GM12878 (cell line): ENCODE measurements around the gene NDUFA13. TPM values are rescaled to one million over a fixed set of nuclear protein-coding genes. Genes with fewer than 3 reads are reported as not detected.

ENCODE experiments used
- ATAC-seq: fragments of 200-7000 bp; cut with Tn5 transposase; 3 replicates; pipeline ENCODE4 v1.9.1; 2020; ENCODE audit warnings: mild to moderate bottlenecking, moderate library complexity
- BruUV-seq: library from RNA; stranded (reverse); fragments of 400-500 nt; replicated peaks from 2 replicates; lab custom pipeline; 2021; lab: Mats Ljungman, UMichigan
- CTCF ChIA-PET: fragments of 300-600 bp; sonication (Branson Sonifier 250); formaldehyde crosslinking; extraction: SDS; loops from one replicate; lab custom pipeline; 2021; ENCODE audit warnings: inconsistent platforms; lab: Yijun Ruan, JAX
- POLR2A ChIA-PET: fragments of 350-600 bp; formaldehyde crosslinking; extraction: SDS; loops from one replicate; lab custom pipeline; 2021; ENCODE audit warnings: inconsistent platforms; lab: Charles Lee
- RAD21 ChIA-PET: fragments of 300-600 bp; sonication (Branson Sonifier 250); formaldehyde crosslinking; loops from one replicate; lab custom pipeline; 2023; ENCODE audit warnings: antibody characterized with exemption; ENCODE audit not compliant: unreplicated experiment; lab: Charles Lee
- SMC1A ChIA-PET: fragments of 300-600 bp; sonication (Branson Sonifier 250); formaldehyde crosslinking; loops from one replicate; lab custom pipeline; 2023; ENCODE audit not compliant: unreplicated experiment, uncharacterized antibody; lab: Charles Lee
- DNase-seq: peaks from one replicate; pipeline ENCODE4 v3.0.0-alpha.2; 2011; ENCODE audit warnings: low read depth, low spot score
- FAIRE-seq: peaks from 3 replicates; lab custom pipeline; 2011; peaks lifted over from hg19 to GRCh38; lab: Jason Lieb, UNC
- H2AFZ ChIP-seq: 2 replicates; pipeline ENCODE4 v1.6.0; 2011; ENCODE audit warnings: low read depth, low read length, control low read depth; ENCODE audit not compliant: control insufficient read depth
- H3K27ac ChIP-seq: 2 replicates; pipeline ENCODE4 v1.5.1; 2011; ENCODE audit warnings: control low read depth; ENCODE audit not compliant: control insufficient read depth, insufficient read depth
- H3K27me3 ChIP-seq, 2 experiments: replicated peaks in 1 of 2; 2 replicates each; pipeline versions ENCODE4 v1.6.0 to v1.6.1; 2011; ENCODE audit warnings: low read length in 1 of 2; ENCODE audit not compliant: control insufficient read depth in 2 of 2, insufficient read depth in 2 of 2
- H3K36me3 ChIP-seq, 2 experiments: 2 replicates each; pipeline ENCODE4 v1.5.1; 2011; ENCODE audit warnings: low read length in 1 of 2; ENCODE audit not compliant: control insufficient read depth in 2 of 2, insufficient read depth in 2 of 2
- H3K4me1 ChIP-seq: 2 replicates; pipeline ENCODE4 v1.6.1; 2011; ENCODE audit warnings: mild to moderate bottlenecking, low read length, moderate library complexity, mixed read lengths; ENCODE audit not compliant: control insufficient read depth, insufficient read depth
- H3K4me2 ChIP-seq: 2 replicates; pipeline ENCODE4 v1.6.0; 2011; ENCODE audit warnings: control low read depth; ENCODE audit not compliant: control insufficient read depth, insufficient read depth
- H3K4me3 ChIP-seq: fragments of 200-600 bp; sonication (generic); 2 replicates; pipeline ENCODE4 v1.5.1; 2016
- H3K79me2 ChIP-seq: 2 replicates; pipeline ENCODE4 v1.6.0; 2011; ENCODE audit warnings: low read length; ENCODE audit not compliant: control insufficient read depth, insufficient read depth
- H3K9ac ChIP-seq: 2 replicates; pipeline ENCODE4 v1.8.0; 2011; ENCODE audit warnings: low read length, control low read depth, mixed read lengths; ENCODE audit not compliant: control insufficient read depth, insufficient read depth
- H3K9me3 ChIP-seq: replicated peaks from 3 replicates; pipeline ENCODE4 v1.5.1; 2011; ENCODE audit warnings: mild to moderate bottlenecking, low read length; ENCODE audit not compliant: control insufficient read depth, insufficient read depth
- H4K20me1 ChIP-seq: 2 replicates; pipeline ENCODE4 v1.6.0; 2011; ENCODE audit not compliant: control insufficient read depth, insufficient read depth
- CBFB ChIP-seq: IDR thresholded peaks from 2 replicates; pipeline ENCODE4 v1.6.1; 2016; ENCODE audit warnings: antibody characterized with exemption, low read depth
- CEBPZ ChIP-seq: fragments of 150-350 bp; IDR thresholded peaks from 2 replicates; pipeline ENCODE4 v1.6.1; 2016; ENCODE audit warnings: low read depth, low read length
- ETV6 ChIP-seq, 2 experiments: fragments of 450-650 bp in 1 of 2; IDR thresholded peaks in 1 of 2; conservative IDR thresholded peaks in 1 of 2; 2 replicates each; pipeline ENCODE4 v1.6.1; 2014; ENCODE audit warnings: antibody characterized with exemption in 1 of 2, borderline replicate concordance in 1 of 2, low read depth in 1 of 2, mild to moderate bottlenecking in 1 of 2, moderate library complexity in 1 of 2
- JUNB ChIP-seq: IDR thresholded peaks from 2 replicates; pipeline ENCODE4 v1.6.1; 2016; ENCODE audit warnings: antibody characterized with exemption, mild to moderate bottlenecking
- KDM1A ChIP-seq: fragments of 200-600 bp; sonication (generic); IDR thresholded peaks from 2 replicates; pipeline ENCODE4 v1.6.1; 2016; ENCODE audit warnings: borderline replicate concordance
- NFXL1 ChIP-seq: fragments of 450-650 bp; IDR thresholded peaks from 2 replicates; pipeline ENCODE4 v1.6.1; 2017; ENCODE audit warnings: antibody characterized with exemption, mild to moderate bottlenecking, borderline replicate concordance
- NKRF ChIP-seq: fragments of 450-650 bp; conservative IDR thresholded peaks from 2 replicates; pipeline ENCODE4 v1.6.1; 2017; ENCODE audit warnings: mild to moderate bottlenecking, moderate library complexity
- SMAD5 ChIP-seq: IDR thresholded peaks from 2 replicates; pipeline ENCODE4 v1.6.1; 2016; ENCODE audit warnings: antibody characterized with exemption, low read depth
- YY1 ChIP-seq: IDR thresholded peaks from 2 replicates; pipeline ENCODE4 v1.6.1; 2011; ENCODE audit warnings: low read depth, mild to moderate bottlenecking, low read length
- ZNF24 ChIP-seq: fragments of 450-650 bp; IDR thresholded peaks from 2 replicates; pipeline ENCODE4 v1.6.1; 2017; ENCODE audit warnings: antibody characterized with exemption, mild to moderate bottlenecking
- WGBS: methylation state at CpG from one replicate; pipeline ENCODE4 v1.1.6; 2016; ENCODE audit warnings: low lambda C conversion rate; ENCODE audit not compliant: insufficient replicate concordance, insufficient coverage; ENCODE audit errors: missing lambda C conversion rate; 5-methylcytosine and 5-hydroxymethylcytosine counted together
- in situ Hi-C: fragments of 300-500 bp; cut with MboI; formaldehyde crosslinking; loops from 9 replicates; pipeline ENCODE4 v1.14.3; 2018; ENCODE audit warnings: mixed read lengths
- intact Hi-C: fragments of 100-400 bp; cut with micrococcal nuclease; formaldehyde crosslinking; loops from one replicate; pipeline ENCODE4 v1.14.2; 2022; ENCODE audit not compliant: unreplicated experiment
- polyA plus RNA-seq, 11 experiments: library from polyadenylated mRNA; depleted of rRNA in 4 of 11; unstranded in 6 of 11; stranded (reverse) in 5 of 11; fragments of >200 nt; fragmentation: Nextera tagmentation in 4 of 11; fragmentation: Illumina TruSeq in 1 of 11; extraction: Ambion mirVana in 4 of 11; extraction: Trizol in 1 of 11; gene quantifications; 1 replicate in 1 of 11; 2 replicates in 10 of 11; pipeline versions ENCODE4 v1.2.1 to v1.2.3, GENCODE V29; 2011 to 2016; ENCODE audit warnings: inconsistent platforms in 2 of 11, missing spikeins in 2 of 11, low read depth in 1 of 11
- total RNA-seq, 4 experiments: library from RNA; depleted of rRNA in 3 of 4; stranded (reverse); fragments of >200 nt in 3 of 4; fragmentation: Illumina TruSeq in 1 of 4; extraction: Trizol in 1 of 4; gene quantifications; 2 replicates each; pipeline versions ENCODE4 v1.2.1 to v1.2.3, GENCODE V29; 2013 to 2021

Gene NDUFA13
- total and polyA plus RNA-seq, 10 of the 15 experiments (the other 5 are each of a cell fraction or from before 2014, with no cell fraction given): 224 to 586 (median 456) TPM

- no peaks in the 10 kb centered on the region for H3K79me2 ChIP-seq
- no peak overlapping the region for H3K4me2 ChIP-seq
- H3K27me3 ChIP-seq: peaks cover 0 to 3% of the 10 kb centered on the region in 2 experiments; a peak in 1 of 4 replicates
- no peak overlapping the region for H2AFZ ChIP-seq
- SMC1A ChIA-PET: no interaction called here
- in situ Hi-C loops: loop anchor here (25.0 kb wide), 4 partner anchors 869 to 1494 kb away; partner anchors contain the start of genes ZNF66 and ZNF737
- ATAC-seq (no peak), DNase-seq (no peak), FAIRE-seq (no peak)
- H3K4me3 ChIP-seq: no peak overlapping the region
- CTCF ChIA-PET: interaction anchor here (0.9 to 1.0 kb wide), 3 partner anchors 8 to 101 kb away, joined by 3 to 6 read pairs (median 3); partner anchors contain the start of gene GMIP
- POLR2A ChIA-PET: no interaction called here
- 85% methylated on average over 13 of the region's 13 CpGs for WGBS
- H3K4me1 ChIP-seq: peaks cover 3% of the 10 kb centered on the region
- no peaks in the 10 kb centered on the region for H3K36me3 ChIP-seq
- no TSS peak for BruUV-seq
- H4K20me1 ChIP-seq: no peaks in the 10 kb centered on the region
- no peak overlapping the region for H3K9ac ChIP-seq
- RAD21 ChIA-PET: no interaction called here
- H3K9me3 ChIP-seq: no peaks in the 10 kb centered on the region; the same call in 2 of the 3 replicates
- no peak overlapping the region for H3K27ac ChIP-seq
- intact Hi-C loops: no loop called here
- TF ChIP-seq JUNB (no peak), ZNF24 (no peak), YY1 (no peak), NKRF (no peak), NFXL1 (no peak), CBFB (no peak), CEBPZ (no peak), ETV6 (conservative IDR thresholded peaks at IDR 0.05 in 1 of 2, IDR thresholded peaks at IDR 0.05 in 1 of 2; ENCODE audit: borderline replicate concordance in 1 of 2, low read depth in 1 of 2) (no peak), KDM1A (no peak), SMAD5 (no peak)
These were observed 27.1 kb downstream of the NDUFA13 start for GRCh38 chr19:19543101-19543500.
